OCI-LY7 (cell line): Measurements from ENCODE around the gene MFRP. TPM values are rescaled to one million over a fixed set of nuclear protein-coding genes. Genes with fewer than 3 reads are reported as not detected.

ENCODE experiments used
- BruUV-seq: library from RNA; stranded (reverse); fragments of 400-500 nt; replicated peaks from 2 replicates; lab custom pipeline; 2021; lab: Mats Ljungman, UMichigan
- CTCF ChIA-PET: fragments of 300-600 bp; sonication (Branson Sonifier 250); formaldehyde crosslinking; loops from one replicate; lab custom pipeline; 2022; ENCODE audit warnings: antibody characterized with exemption; ENCODE audit not compliant: unreplicated experiment; lab: Charles Lee
- POLR2A ChIA-PET: fragments of 300-600 bp; sonication (Branson Sonifier 250); formaldehyde crosslinking; loops from one replicate; lab custom pipeline; 2022; ENCODE audit warnings: antibody characterized with exemption; lab: Charles Lee
- DNase-seq: peaks from one replicate; pipeline ENCODE4 v3.0.0-alpha.2; 2015; ENCODE audit warnings: low spot score
- H2AFZ ChIP-seq: fragments of 200-600 bp; sonication (generic), shearing (Covaris generic); 2 replicates; pipeline ENCODE4 v1.6.1; 2014; ENCODE audit warnings: mild to moderate bottlenecking, antibody characterized with exemption, low read length, moderate library complexity
- H3K27ac ChIP-seq: fragments of 200-600 bp; sonication (generic); 2 replicates; pipeline ENCODE4 v1.5.1; 2014; ENCODE audit warnings: mixed run types, low read depth, mild to moderate bottlenecking, moderate library complexity, low read length, inconsistent platforms; ENCODE audit not compliant: poor library complexity, severe bottlenecking
- H3K36me3 ChIP-seq: fragments of 200-600 bp; sonication (generic); 2 replicates; pipeline ENCODE4 v1.6.1; 2014; ENCODE audit warnings: mild to moderate bottlenecking, antibody characterized with exemption, low read length, moderate library complexity, mixed read lengths; ENCODE audit not compliant: insufficient read depth
- H3K4me1 ChIP-seq: fragments of 200-600 bp; sonication (generic); 2 replicates; pipeline ENCODE4 v1.5.1; 2014; ENCODE audit warnings: mild to moderate bottlenecking, low read length; ENCODE audit not compliant: insufficient read depth, poor library complexity, severe bottlenecking
- H3K4me2 ChIP-seq: fragments of 200-600 bp; sonication (generic); 2 replicates; pipeline ENCODE4 v1.6.1; 2014; ENCODE audit warnings: mild to moderate bottlenecking, low read length
- H3K4me3 ChIP-seq: fragments of 200-600 bp; sonication (generic); 2 replicates; pipeline ENCODE4 v1.5.1; 2014; ENCODE audit warnings: mild to moderate bottlenecking, low read depth, low read length; ENCODE audit not compliant: poor library complexity, severe bottlenecking
- H3K79me2 ChIP-seq: fragments of 200-600 bp; sonication (generic); 2 replicates; pipeline ENCODE4 v1.6.1; 2016; ENCODE audit warnings: low read depth, mild to moderate bottlenecking, low read length, moderate library complexity, mixed read lengths; ENCODE audit not compliant: insufficient read depth
- H3K9me2 ChIP-seq: fragments of 200-600 bp; sonication (generic); 2 replicates; pipeline ENCODE4 v1.6.1; 2016; ENCODE audit warnings: mild to moderate bottlenecking, low read length, mixed read lengths; ENCODE audit not compliant: insufficient read depth
- H3K9me3 ChIP-seq: fragments of 200-600 bp; sonication (generic); 2 replicates; pipeline ENCODE4 v1.6.1; 2014; ENCODE audit warnings: mild to moderate bottlenecking, mixed run types, low read length, mixed read lengths
- H4K20me1 ChIP-seq: fragments of 200-600 bp; sonication (generic); 2 replicates; pipeline ENCODE4 v1.6.1; 2014; ENCODE audit warnings: mild to moderate bottlenecking, antibody characterized with exemption, low read length, moderate library complexity, mixed read lengths; ENCODE audit not compliant: insufficient read depth
- CTCF ChIP-seq: fragments of 200-600 bp; sonication (generic); conservative IDR thresholded peaks from 2 replicates; pipeline ENCODE4 v1.5.1; 2014; ENCODE audit warnings: mild to moderate bottlenecking, antibody characterized with exemption, low read length, moderate library complexity, mixed read lengths
- EZH2phosphoT487 ChIP-seq: fragments of 200-600 bp; sonication (generic); IDR thresholded peaks from 2 replicates; pipeline ENCODE4 v1.6.1; 2018; ENCODE audit warnings: low read depth, borderline replicate concordance, mild to moderate bottlenecking, mixed run types, antibody characterized with exemption, low read length, moderate library complexity, mixed read lengths
- intact Hi-C: fragments of 100-400 bp; cut with micrococcal nuclease; formaldehyde crosslinking; loops from one replicate; pipeline ENCODE4 v1.10.0; 2022; ENCODE audit not compliant: unreplicated experiment
- total RNA-seq, 2 experiments: library from RNA; depleted of rRNA in 1 of 2; stranded (reverse); fragments of >200 nt in 1 of 2; shearing (Covaris generic) in 1 of 2; gene quantifications; 2 replicates each; pipeline ENCODE4 v1.2.3, GENCODE V29; 2014 to 2022

MFRP gene
- total RNA-seq, 2 experiments from 2014 or later: not detected

- no peak for DNase-seq
- Histone ChIP-seq H2AFZ (no peak overlapping the region), H3K4me3 (no peak overlapping the region), H3K27ac (no peak overlapping the region), H3K4me1 (peaks cover 57% of the 10 kb centered on the region), H3K9me2 (no peaks in the 10 kb centered on the region), H4K20me1 (no peaks in the 10 kb centered on the region), H3K79me2 (no peaks in the 10 kb centered on the region), H3K36me3 (no peaks in the 10 kb centered on the region), H3K4me2 (peak overlapping the region; percentile 31; the same call in 1 of the 2 replicates), H3K9me3 (no peaks in the 10 kb centered on the region)
- intact Hi-C loops: loop anchor here (2.0 to 5.0 kb wide), 4 partner anchors 53 to 252 kb away; partner anchors contain the start of genes DPAGT1 and VPS11
- POLR2A ChIA-PET: no interaction called here
- TF ChIP-seq EZH2phosphoT487 (no peak), CTCF (no peak)
- BruUV-seq: no TSS peak
- CTCF ChIA-PET: no interaction called here
Measured at GRCh38 chr11:119319700-119320239, 26.7 kb downstream of the MFRP start.

DNA sequence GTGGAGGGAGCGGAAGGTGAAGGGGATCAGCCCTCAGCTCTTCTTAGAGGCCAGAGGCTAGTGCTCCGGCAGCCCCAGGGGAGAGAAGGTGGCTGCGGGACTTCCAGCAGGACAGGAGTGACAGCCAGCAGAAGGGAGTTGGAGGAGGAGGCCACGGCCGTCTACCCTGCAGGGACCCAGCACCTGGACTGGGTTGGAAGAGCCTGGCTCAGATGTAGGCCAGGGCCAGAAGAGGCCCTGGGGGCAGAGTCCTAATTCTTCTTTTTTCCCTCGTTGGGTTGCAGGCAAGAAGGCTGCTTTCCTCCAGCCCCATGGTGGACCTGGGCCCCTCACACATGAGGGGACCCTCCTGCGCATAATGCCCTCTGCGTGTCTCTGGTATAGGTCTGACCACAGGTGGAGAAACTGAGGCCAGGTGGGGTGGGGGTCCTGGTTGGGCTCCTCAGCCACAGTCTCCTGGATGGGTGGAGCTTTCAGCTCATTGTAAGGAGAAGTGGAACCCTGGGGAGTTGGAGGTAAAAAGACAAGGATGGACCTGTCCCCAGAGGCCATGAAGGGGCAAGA, 27.3 kb downstream of the MFRP start:
- no peak for DNase-seq
- Histone ChIP-seq H3K9me2 (no peaks in the 10 kb centered on the region), H3K4me3 (no peak overlapping the region), H2AFZ (no peak overlapping the region), H3K4me1 (peaks cover 58% of the 10 kb centered on the region), H3K27ac (peak overlapping the region; percentile 9), H3K36me3 (no peaks in the 10 kb centered on the region), H3K79me2 (no peaks in the 10 kb centered on the region), H3K9me3 (no peaks in the 10 kb centered on the region), H3K4me2 (peak overlapping the region; percentile 31), H4K20me1 (no peaks in the 10 kb centered on the region)
- TF ChIP-seq EZH2phosphoT487: no peak
- no peak for TF ChIP-seq CTCF
- ChIA-PET CTCF (no interaction called here), POLR2A (interaction anchor here (1.2 kb wide), 1 partner anchor 19 kb away, joined by 3 read pairs; no protein-coding TSS in a partner anchor)
- intact Hi-C loops: no loop called here
- no TSS peak for BruUV-seq
